HG02884 (cell line): ENCODE measurements around the gene SIGLEC7.

Source experiments
- ATAC-seq: cut with Tn5 transposase; IDR thresholded peaks from one replicate; pipeline ENCODE4 v1.9.1; 2021; ENCODE audit warnings: mild to moderate bottlenecking, moderate library complexity; ENCODE audit not compliant: unreplicated experiment

The SIGLEC7 gene

GRCh38 chr19:51116736-51117286, 25.3 kb upstream of the SIGLEC7 start:
- no peak for ATAC-seq

- no peak for ATAC-seq
These were observed 23.0 kb upstream of the SIGLEC7 start for GRCh38 chr19:51119101-51119500.

- no peak for ATAC-seq
These were observed 22.5 kb upstream of the SIGLEC7 start for GRCh38 chr19:51119611-51120010.

- no peak for ATAC-seq
These were observed 21.9 kb upstream of the SIGLEC7 start for GRCh38 chr19:51120160-51120559.

- no peak for ATAC-seq
These were observed 20.8 kb upstream of the SIGLEC7 start for GRCh38 chr19:51121257-51121656.

GRCh38 chr19:51122112-51122981, 19.8 kb upstream of the SIGLEC7 start:
- ATAC-seq = no peak

GRCh38 chr19:51123381-51123800, 18.7 kb upstream of the SIGLEC7 start:
- no peak for ATAC-seq

- no peak for ATAC-seq
These were observed 18.3 kb upstream of the SIGLEC7 start for GRCh38 chr19:51123802-51124201.

GRCh38 chr19:51124216-51124615, 17.9 kb upstream of the SIGLEC7 start:
- ATAC-seq = no peak

GRCh38 chr19:51124729-51125128, 17.4 kb upstream of the SIGLEC7 start, which contains the start of gene SIGLEC9:
SIGLEC9 (plus strand) TSS chr19:51124906; CDS start chr19:51124975, 69 bp downstream.
- ATAC-seq = no peak

GRCh38 chr19:51125421-51126075, 16.6 kb upstream of the SIGLEC7 start:
- ATAC-seq = no peak

GRCh38 chr19:51127032-51127431, 15.1 kb upstream of the SIGLEC7 start:
- no peak for ATAC-seq

GRCh38 chr19:51127755-51128154, 14.3 kb upstream of the SIGLEC7 start:
- ATAC-seq = no peak

- ATAC-seq = no peak
These were observed 13.9 kb upstream of the SIGLEC7 start for GRCh38 chr19:51128227-51128626.

GRCh38 chr19:51129716-51130115, 12.4 kb upstream of the SIGLEC7 start:
- ATAC-seq = no peak

- no peak for ATAC-seq
These were observed 10.1 kb upstream of the SIGLEC7 start for GRCh38 chr19:51131780-51132680.

GRCh38 chr19:51135004-51135403, 7.1 kb upstream of the SIGLEC7 start:
- ATAC-seq = no peak

- no peak for ATAC-seq
These were observed 5.9 kb upstream of the SIGLEC7 start for GRCh38 chr19:51135986-51136762.

GRCh38 chr19:51136851-51137551, 5.1 kb upstream of the SIGLEC7 start:
- no peak for ATAC-seq
